Liver (tissue), 9 donors: Measurements from ENCODE around the gene IFRD2. TPM values are rescaled to one million over a fixed set of nuclear protein-coding genes. Genes with fewer than 3 reads are reported as not detected.

Experiments
- DNase-seq: peaks from one replicate; pipeline ENCODE4 v3.0.0-alpha.2; 2017; ENCODE audit warnings: low spot score
- H3K27ac ChIP-seq, 2 donors: one replicate each; pipeline ENCODE4 v1.7.0; 2013; ENCODE audit warnings: inconsistent platforms in 2 of 2, low read length in 2 of 2, control low read depth in 1 of 2, low read depth in 1 of 2, mild to moderate bottlenecking in 1 of 2
- H3K27me3 ChIP-seq, 4 donors: one replicate each; pipeline versions ENCODE4 v1.6.1 to v1.7.0; 2013; ENCODE audit warnings: low read length in 3 of 4, inconsistent platforms in 1 of 4, mild to moderate bottlenecking in 1 of 4, moderate library complexity in 1 of 4; ENCODE audit not compliant: control insufficient read depth in 4 of 4, insufficient read depth in 4 of 4
- H3K36me3 ChIP-seq, 4 donors: one replicate each; pipeline versions ENCODE4 v1.6.1 to v1.7.0; 2013; ENCODE audit warnings: low read length in 3 of 4, mild to moderate bottlenecking in 3 of 4, low read depth in 1 of 4, moderate library complexity in 1 of 4; ENCODE audit not compliant: control insufficient read depth in 4 of 4, insufficient read depth in 3 of 4
- H3K4me1 ChIP-seq, 4 donors: one replicate each; pipeline versions ENCODE4 v1.6.1 to v1.7.0; 2013; ENCODE audit warnings: low read length in 3 of 4, mild to moderate bottlenecking in 3 of 4, moderate library complexity in 1 of 4; ENCODE audit not compliant: control insufficient read depth in 4 of 4, insufficient read depth in 4 of 4
- H3K4me3 ChIP-seq, 3 donors: one replicate each; pipeline versions ENCODE4 v1.6.1 to v1.7.0; 2013; ENCODE audit warnings: low read length in 3 of 3, control low read depth in 1 of 3, low read depth in 1 of 3, mild to moderate bottlenecking in 1 of 3
- H3K9ac ChIP-seq, 2 donors: one replicate each; pipeline ENCODE4 v1.7.0; 2013; ENCODE audit warnings: low read length in 2 of 2, mild to moderate bottlenecking in 2 of 2, moderate library complexity in 2 of 2, control low read depth in 1 of 2, low read depth in 1 of 2
- H3K9me3 ChIP-seq, 4 donors: one replicate each; pipeline versions ENCODE4 v1.6.1 to v1.7.0; 2013; ENCODE audit warnings: low read length in 3 of 4; ENCODE audit not compliant: control insufficient read depth in 4 of 4
- CTCF ChIP-seq: fragments of 150-350 bp; IDR thresholded peaks from 2 replicates; pipeline ENCODE4 v1.5.1; 2017; ENCODE audit warnings: improper control_type of control experiment, low read depth, low read length; ENCODE audit not compliant: missing input control
- EGR1 ChIP-seq, 2 donors: IDR thresholded peaks; 2 replicates each; pipeline ENCODE4 v1.6.1; 2016 to 2018; ENCODE audit warnings: antibody characterized with exemption in 2 of 2, low read depth in 2 of 2
- FOXA1 ChIP-seq: IDR thresholded peaks from 2 replicates; pipeline ENCODE4 v1.6.1; 2016; ENCODE audit warnings: antibody characterized with exemption
- FOXA2 ChIP-seq: IDR thresholded peaks from 2 replicates; pipeline ENCODE4 v1.6.1; 2016; ENCODE audit warnings: antibody characterized with exemption
- GABPA ChIP-seq, 2 donors: IDR thresholded peaks in 1 of 2; conservative IDR thresholded peaks in 1 of 2; 2 replicates each; pipeline ENCODE4 v1.6.1; 2016; ENCODE audit warnings: antibody characterized with exemption in 2 of 2, mild to moderate bottlenecking in 1 of 2, moderate library complexity in 1 of 2
- HNF4A ChIP-seq, 2 donors: conservative IDR thresholded peaks; 2 replicates each; pipeline ENCODE4 v1.6.1; 2016; ENCODE audit warnings: antibody characterized with exemption in 2 of 2, mild to moderate bottlenecking in 2 of 2
- HNF4G ChIP-seq: IDR thresholded peaks from 2 replicates; pipeline ENCODE4 v1.6.1; 2016; ENCODE audit warnings: antibody characterized with exemption
- JUND ChIP-seq, 2 donors: IDR thresholded peaks; 2 replicates each; pipeline ENCODE4 v1.6.1; 2016; ENCODE audit warnings: antibody characterized with exemption in 2 of 2
- NR2F2 ChIP-seq: IDR thresholded peaks from 2 replicates; pipeline ENCODE4 v1.6.1; 2016; ENCODE audit warnings: antibody characterized with exemption
- RAD21 ChIP-seq, 2 donors: IDR thresholded peaks; 2 replicates each; pipeline ENCODE4 v1.6.1; 2016; ENCODE audit warnings: antibody characterized with exemption in 2 of 2, mild to moderate bottlenecking in 2 of 2
- RXRA ChIP-seq, 2 donors: IDR thresholded peaks; 2 replicates each; pipeline ENCODE4 v1.6.1; 2017 to 2018; ENCODE audit warnings: antibody characterized with exemption in 2 of 2, mild to moderate bottlenecking in 1 of 2
- SP1 ChIP-seq: IDR thresholded peaks from 2 replicates; pipeline ENCODE4 v1.6.1; 2018; ENCODE audit warnings: antibody characterized with exemption, mild to moderate bottlenecking
- TAF1 ChIP-seq: conservative IDR thresholded peaks from 2 replicates; pipeline ENCODE4 v1.6.1; 2016; ENCODE audit warnings: antibody characterized with exemption, mild to moderate bottlenecking
- YY1 ChIP-seq: IDR thresholded peaks from 2 replicates; pipeline ENCODE4 v1.6.1; 2016; ENCODE audit warnings: antibody characterized with exemption, mild to moderate bottlenecking
- ZBTB33 ChIP-seq: IDR thresholded peaks from 2 replicates; pipeline ENCODE4 v1.6.1; 2016; ENCODE audit warnings: antibody characterized with exemption
- WGBS: extraction: QIAGEN DNeasy Blood & Tissue Kit; methylation state at CpG from one replicate; pipeline ENCODE4 v1.1.7; 2013; 5-methylcytosine and 5-hydroxymethylcytosine counted together
- polyA plus RNA-seq, 2 donors: library from polyadenylated mRNA; stranded (reverse) in 1 of 2; unstranded in 1 of 2; fragments of 200-250 nt in 1 of 2; fragments of >200 nt in 1 of 2; fragmentation: Nextera tagmentation in 1 of 2; extraction: Ambion mirVana in 1 of 2; gene quantifications; one replicate each; pipeline versions ENCODE4 v1.2.1 to v1.2.3, GENCODE V29; 2013 to 2015
- total RNA-seq, 2 donors: library from RNA; depleted of rRNA; stranded (reverse); fragments of >200 nt; gene quantifications; one replicate each; pipeline ENCODE4 v1.2.3, GENCODE V29; 2014
- TF ChIP-seq, protein P1 (sequence below): IDR thresholded peaks from 2 replicates; pipeline ENCODE4 v1.6.1; 2016; ENCODE audit warnings: antibody characterized with exemption, mild to moderate bottlenecking
- TF ChIP-seq, protein P2 (sequence below): IDR thresholded peaks from 2 replicates; pipeline ENCODE4 v1.6.1; 2016; ENCODE audit warnings: antibody characterized with exemption
- TF ChIP-seq, protein P3 (sequence below): IDR thresholded peaks from 2 replicates; pipeline ENCODE4 v1.6.1; 2016; ENCODE audit warnings: antibody characterized with exemption
- donor health status: healthy.
- donor health status: healthy.
- donor health status: healthy.
- donor health status: healthy.
- donor health status: healthy.

Gene IFRD2
- total and polyA plus RNA-seq, 4 donors: 55.7 to 91.2 (median 63.2) TPM

DNA sequence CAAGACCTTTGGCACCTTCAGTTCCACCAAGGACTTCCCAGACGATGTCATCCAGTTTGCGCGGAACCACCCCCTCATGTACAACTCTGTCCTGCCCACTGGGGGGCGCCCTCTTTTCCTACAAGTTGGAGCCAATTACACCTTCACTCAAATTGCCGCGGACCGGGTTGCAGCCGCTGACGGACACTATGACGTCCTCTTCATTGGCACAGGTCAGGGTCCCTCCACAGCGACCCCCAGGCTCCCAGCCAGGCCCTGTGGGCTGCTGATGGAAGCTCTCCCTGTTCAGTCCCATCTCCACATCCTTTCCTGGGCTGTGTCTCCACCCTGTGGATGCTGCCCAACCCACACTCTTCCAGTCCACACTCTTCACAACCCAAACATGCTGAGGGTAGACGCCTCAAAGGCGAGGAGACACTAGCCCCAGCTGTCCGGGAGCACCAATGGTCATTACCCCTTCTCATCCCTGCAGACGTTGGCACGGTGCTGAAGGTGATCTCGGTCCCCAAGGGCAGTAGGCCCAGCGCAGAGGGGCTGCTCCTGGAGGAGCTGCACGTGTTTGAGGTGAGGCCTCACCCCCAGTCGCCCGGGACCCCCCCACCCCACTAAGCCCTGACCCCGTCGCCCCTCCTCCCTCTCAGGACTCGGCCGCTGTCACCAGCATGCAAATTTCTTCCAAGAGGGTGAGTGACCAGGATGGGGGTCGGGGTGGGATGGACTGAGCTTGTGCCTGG lies 17.7 kb downstream of the IFRD2 start:
- H3K9me3 ChIP-seq: no peaks in the 10 kb centered on the region
- peaks cover 3 to 41% (median 19%) of the 10 kb centered on the region in 4 donors for H3K4me1 ChIP-seq
- TF ChIP-seq RAD21 (IDR thresholded peaks at IDR 0.05): peak; percentile 70 to 74
- TF ChIP-seq, protein P1, sequence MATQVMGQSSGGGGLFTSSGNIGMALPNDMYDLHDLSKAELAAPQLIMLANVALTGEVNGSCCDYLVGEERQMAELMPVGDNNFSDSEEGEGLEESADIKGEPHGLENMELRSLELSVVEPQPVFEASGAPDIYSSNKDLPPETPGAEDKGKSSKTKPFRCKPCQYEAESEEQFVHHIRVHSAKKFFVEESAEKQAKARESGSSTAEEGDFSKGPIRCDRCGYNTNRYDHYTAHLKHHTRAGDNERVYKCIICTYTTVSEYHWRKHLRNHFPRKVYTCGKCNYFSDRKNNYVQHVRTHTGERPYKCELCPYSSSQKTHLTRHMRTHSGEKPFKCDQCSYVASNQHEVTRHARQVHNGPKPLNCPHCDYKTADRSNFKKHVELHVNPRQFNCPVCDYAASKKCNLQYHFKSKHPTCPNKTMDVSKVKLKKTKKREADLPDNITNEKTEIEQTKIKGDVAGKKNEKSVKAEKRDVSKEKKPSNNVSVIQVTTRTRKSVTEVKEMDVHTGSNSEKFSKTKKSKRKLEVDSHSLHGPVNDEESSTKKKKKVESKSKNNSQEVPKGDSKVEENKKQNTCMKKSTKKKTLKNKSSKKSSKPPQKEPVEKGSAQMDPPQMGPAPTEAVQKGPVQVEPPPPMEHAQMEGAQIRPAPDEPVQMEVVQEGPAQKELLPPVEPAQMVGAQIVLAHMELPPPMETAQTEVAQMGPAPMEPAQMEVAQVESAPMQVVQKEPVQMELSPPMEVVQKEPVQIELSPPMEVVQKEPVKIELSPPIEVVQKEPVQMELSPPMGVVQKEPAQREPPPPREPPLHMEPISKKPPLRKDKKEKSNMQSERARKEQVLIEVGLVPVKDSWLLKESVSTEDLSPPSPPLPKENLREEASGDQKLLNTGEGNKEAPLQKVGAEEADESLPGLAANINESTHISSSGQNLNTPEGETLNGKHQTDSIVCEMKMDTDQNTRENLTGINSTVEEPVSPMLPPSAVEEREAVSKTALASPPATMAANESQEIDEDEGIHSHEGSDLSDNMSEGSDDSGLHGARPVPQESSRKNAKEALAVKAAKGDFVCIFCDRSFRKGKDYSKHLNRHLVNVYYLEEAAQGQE: no peak
- TF ChIP-seq JUND (IDR thresholded peaks at IDR 0.05): no peak
- TF ChIP-seq TAF1: no peak
- TF ChIP-seq, protein P2, sequence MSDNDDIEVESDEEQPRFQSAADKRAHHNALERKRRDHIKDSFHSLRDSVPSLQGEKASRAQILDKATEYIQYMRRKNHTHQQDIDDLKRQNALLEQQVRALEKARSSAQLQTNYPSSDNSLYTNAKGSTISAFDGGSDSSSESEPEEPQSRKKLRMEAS: no peak
- TF ChIP-seq SP1: no peak
- TF ChIP-seq RXRA (IDR thresholded peaks at IDR 0.05): no peak
- TF ChIP-seq CTCF: peak; percentile 60
- no peak for TF ChIP-seq HNF4G
- TF ChIP-seq FOXA1: no peak
- TF ChIP-seq, protein P3, sequence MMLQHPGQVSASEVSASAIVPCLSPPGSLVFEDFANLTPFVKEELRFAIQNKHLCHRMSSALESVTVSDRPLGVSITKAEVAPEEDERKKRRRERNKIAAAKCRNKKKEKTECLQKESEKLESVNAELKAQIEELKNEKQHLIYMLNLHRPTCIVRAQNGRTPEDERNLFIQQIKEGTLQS: no peak
- no peak for TF ChIP-seq FOXA2
- TF ChIP-seq YY1: no peak
- TF ChIP-seq HNF4A (conservative IDR thresholded peaks at IDR 0.05): peak in 1 of 2 donors; percentile 18
- no peak for TF ChIP-seq ZBTB33
- no peak for TF ChIP-seq NR2F2
- TF ChIP-seq GABPA (IDR thresholded peaks at IDR 0.05 in 1 of 2, conservative IDR thresholded peaks at IDR 0.05 in 1 of 2): no peak
- no peak for TF ChIP-seq EGR1 (IDR thresholded peaks at IDR 0.05; ENCODE audit: low read depth in 2 of 2)
- WGBS: 17% methylated on average over 26 of the region's 26 CpGs
- H3K9ac ChIP-seq: no peak overlapping the region
- DNase-seq: peak; percentile 81
- H3K36me3 ChIP-seq: no peaks in the 10 kb centered on the region
- no peak overlapping the region for H3K27ac ChIP-seq
- no peak overlapping the region for H3K4me3 ChIP-seq
- peaks cover 0 to 2% (median 0%) of the 10 kb centered on the region in 4 donors for H3K27me3 ChIP-seq
